ENCODE measurements around the gene STX12. TPM values are rescaled to one million over a fixed set of nuclear protein-coding genes. Genes with fewer than 3 reads are reported as not detected.
A peak's percentile ranks its signal among the peaks of the same experiment; 100 is the strongest.
"Not testable (repeated sequence)": the region's sequence is repeated elsewhere in the genome, so short reads cannot be mapped to it uniquely, and the experiment has no call there.

Gene STX12
- total and polyA plus RNA-seq, 2 experiments from 2014 or later, result 56.6 to 86.7 TPM

DNA sequence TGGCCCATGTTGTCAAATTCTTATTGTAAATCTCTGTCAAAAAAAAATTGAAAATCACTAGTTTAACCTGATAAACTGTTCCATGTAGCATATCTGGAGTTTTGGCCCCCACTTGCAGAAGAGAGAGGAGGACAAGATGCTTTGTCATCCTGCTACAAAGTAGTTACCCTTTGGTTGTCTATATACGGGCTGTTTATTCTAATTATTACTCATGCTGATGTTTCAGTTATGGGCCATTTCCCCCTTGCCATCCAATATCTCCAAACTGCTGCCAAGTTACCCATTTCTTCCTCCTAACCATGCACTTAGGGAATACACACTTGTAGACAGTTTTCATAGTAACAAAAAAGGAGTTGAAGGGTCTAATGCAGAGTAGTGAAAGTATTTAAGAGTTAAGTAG lies 22.6 kb downstream of the STX12 start:
- H3K4me2 ChIP-seq (ENCODE audit: unreplicated experiment), result no peak overlapping the region
- H3K27ac ChIP-seq, result no peak overlapping the region; the same call in 1 of the 2 replicates
- H3K9ac ChIP-seq, result no peak overlapping the region
- in situ Hi-C loops (cut with MboI), result no loop called here
- no peak for TF ChIP-seq EZH2 (IDR thresholded peaks at IDR 0.05; ENCODE audit: insufficient read depth, poor library complexity, severe bottlenecking)
- TF ChIP-seq EZH2phosphoT487 (IDR thresholded peaks at IDR 0.05; ENCODE audit: insufficient read depth, low read depth), result no peak
- H2AFZ ChIP-seq, result no peak overlapping the region
- no peaks in the 10 kb centered on the region for H3K27me3 ChIP-seq (replicated peaks; ENCODE audit: insufficient read depth)
- DNase-seq, result no peak
- H3K4me1 ChIP-seq (ENCODE audit: insufficient read depth), result no peaks in the 10 kb centered on the region; the same call in 1 of the 2 replicates
- H3K79me2 ChIP-seq (ENCODE audit: insufficient read depth), result peaks cover 81% of the 10 kb centered on the region
- peaks cover 56% of the 10 kb centered on the region for H3K36me3 ChIP-seq (ENCODE audit: low read depth)
- H4K20me1 ChIP-seq (ENCODE audit: insufficient read depth), result no peaks in the 10 kb centered on the region; the same call in 1 of the 2 replicates
- no peaks in the 10 kb centered on the region for H3K9me2 ChIP-seq (ENCODE audit: insufficient read depth)
- H3F3A ChIP-seq (ENCODE audit: insufficient read depth), result 0 out of 2 replicates have a peak, but pooled peaks cover 6% of the 10 kb centered on the region
- WGBS, 2 experiments (ENCODE audit: low coverage in 1 of 2, low lambda C conversion rate in 2 of 2, missing lambda C conversion rate in 2 of 2), result 15 to 20% methylated on average over 1 of the region's 1 CpG
- no peak overlapping the region for H3K4me3 ChIP-seq
- no peaks in the 10 kb centered on the region for H3K9me3 ChIP-seq (ENCODE audit: low read depth)

DNA sequence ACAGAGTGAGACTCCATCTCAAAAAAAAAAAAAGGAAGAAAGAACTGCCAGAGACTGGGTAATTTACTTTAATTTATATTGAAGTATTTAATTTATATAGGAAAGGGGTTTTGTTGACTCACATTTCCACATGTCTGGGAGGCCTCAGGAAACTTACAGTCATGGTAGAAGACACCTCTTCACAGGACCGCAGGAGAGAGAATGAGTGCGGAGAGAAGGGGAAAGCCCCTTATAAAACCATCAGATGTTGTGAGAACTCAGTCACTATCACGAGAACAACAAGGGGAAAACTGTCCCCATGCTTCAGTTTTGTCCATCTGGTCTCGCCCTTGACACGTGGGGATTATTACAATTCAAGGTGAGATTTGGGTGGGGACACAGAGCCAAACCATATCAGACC lies 31.8 kb downstream of the STX12 start:
- H4K20me1 ChIP-seq (ENCODE audit: insufficient read depth), result no peaks in the 10 kb centered on the region
- H3K4me2 ChIP-seq (ENCODE audit: unreplicated experiment), result no peak overlapping the region
- no peaks in the 10 kb centered on the region for H3K9me3 ChIP-seq (ENCODE audit: low read depth)
- no peak for DNase-seq
- no peak overlapping the region for H3K4me3 ChIP-seq
- peaks cover 52% of the 10 kb centered on the region for H3K36me3 ChIP-seq (ENCODE audit: low read depth)
- in situ Hi-C loops (cut with MboI), result no loop called here
- no peak overlapping the region for H3K27ac ChIP-seq
- WGBS, 2 experiments (ENCODE audit: low coverage in 1 of 2, low lambda C conversion rate in 2 of 2, missing lambda C conversion rate in 2 of 2), result 97% methylated on average over 5 of the region's 5 CpGs
- H3K9ac ChIP-seq, result no peak overlapping the region
- H2AFZ ChIP-seq, result no peak overlapping the region
- no peaks in the 10 kb centered on the region for H3K4me1 ChIP-seq (ENCODE audit: insufficient read depth)
- H3K9me2 ChIP-seq (ENCODE audit: insufficient read depth), result no peaks in the 10 kb centered on the region
- H3K79me2 ChIP-seq (ENCODE audit: insufficient read depth), result peaks cover 15% of the 10 kb centered on the region
- H3K27me3 ChIP-seq (replicated peaks; ENCODE audit: insufficient read depth), result no peaks in the 10 kb centered on the region
- TF ChIP-seq EZH2 (IDR thresholded peaks at IDR 0.05; ENCODE audit: insufficient read depth, poor library complexity, severe bottlenecking), result no peak
- no peak for TF ChIP-seq EZH2phosphoT487 (IDR thresholded peaks at IDR 0.05; ENCODE audit: insufficient read depth, low read depth)
- peaks cover 9% of the 10 kb centered on the region; the same call in 1 of the 2 replicates for H3F3A ChIP-seq (ENCODE audit: insufficient read depth)

DNA sequence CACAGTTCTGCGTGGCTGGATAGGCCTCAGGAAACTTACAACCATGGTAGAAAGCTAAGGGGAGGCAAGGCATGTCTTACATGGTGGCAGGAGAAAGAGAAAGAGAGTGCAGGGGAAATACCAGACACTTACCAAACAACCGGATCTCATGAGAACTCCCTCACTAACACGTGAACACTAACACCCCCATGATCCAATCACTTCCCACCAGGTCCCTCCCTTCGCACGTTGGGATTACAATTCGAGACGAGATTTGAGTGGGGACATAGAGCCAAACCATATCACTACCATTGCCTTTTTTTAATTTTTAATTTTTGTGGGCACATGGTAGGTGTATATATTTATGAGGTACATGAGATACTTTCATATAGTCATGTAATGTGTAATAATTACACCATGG lies 33.7 kb downstream of the STX12 start:
- H3F3A ChIP-seq (ENCODE audit: insufficient read depth), result peaks cover 9% of the 10 kb centered on the region; the same call in 1 of the 2 replicates
- no peak for DNase-seq
- H3K9me2 ChIP-seq (ENCODE audit: insufficient read depth), result no peaks in the 10 kb centered on the region
- H3K79me2 ChIP-seq (ENCODE audit: insufficient read depth), result peaks cover 4% of the 10 kb centered on the region; the same call in 1 of the 2 replicates
- WGBS, 2 experiments (ENCODE audit: low coverage in 1 of 2, low lambda C conversion rate in 2 of 2, missing lambda C conversion rate in 2 of 2), result 90 to 91% methylated on average over 7 of the region's 7 CpGs
- no peak for TF ChIP-seq EZH2 (IDR thresholded peaks at IDR 0.05; ENCODE audit: insufficient read depth, poor library complexity, severe bottlenecking)
- no peak for TF ChIP-seq EZH2phosphoT487 (IDR thresholded peaks at IDR 0.05; ENCODE audit: insufficient read depth, low read depth)
- H3K27ac ChIP-seq, result no peak overlapping the region
- no peak overlapping the region for H3K4me2 ChIP-seq (ENCODE audit: unreplicated experiment)
- H3K36me3 ChIP-seq (ENCODE audit: low read depth), result peaks cover 41% of the 10 kb centered on the region
- no peak overlapping the region for H3K9ac ChIP-seq
- in situ Hi-C loops (cut with MboI), result no loop called here
- no peaks in the 10 kb centered on the region for H3K4me1 ChIP-seq (ENCODE audit: insufficient read depth)
- H4K20me1 ChIP-seq (ENCODE audit: insufficient read depth), result no peaks in the 10 kb centered on the region
- no peaks in the 10 kb centered on the region for H3K9me3 ChIP-seq (ENCODE audit: low read depth)
- no peaks in the 10 kb centered on the region for H3K27me3 ChIP-seq (replicated peaks; ENCODE audit: insufficient read depth)
- no peak overlapping the region for H3K4me3 ChIP-seq
- H2AFZ ChIP-seq, result no peak overlapping the region

- peaks cover 4% of the 10 kb centered on the region; the same call in 1 of the 2 replicates for H3K79me2 ChIP-seq (ENCODE audit: insufficient read depth)
- peaks cover 9% of the 10 kb centered on the region; the same call in 1 of the 2 replicates for H3F3A ChIP-seq (ENCODE audit: insufficient read depth)
- no peak overlapping the region for H3K4me2 ChIP-seq (ENCODE audit: unreplicated experiment)
- no peak overlapping the region for H3K4me3 ChIP-seq
- no peak overlapping the region for H3K27ac ChIP-seq
- H3K27me3 ChIP-seq (replicated peaks; ENCODE audit: insufficient read depth), result no peaks in the 10 kb centered on the region
- no peak overlapping the region for H2AFZ ChIP-seq
- peak; percentile 30 for DNase-seq
- in situ Hi-C loops (cut with MboI), result no loop called here
- no peaks in the 10 kb centered on the region for H3K9me2 ChIP-seq (ENCODE audit: insufficient read depth)
- H3K9ac ChIP-seq, result no peak overlapping the region
- no peaks in the 10 kb centered on the region for H3K4me1 ChIP-seq (ENCODE audit: insufficient read depth)
- H3K36me3 ChIP-seq (ENCODE audit: low read depth), result peaks cover 39% of the 10 kb centered on the region
- WGBS, 2 experiments (ENCODE audit: low coverage in 1 of 2, low lambda C conversion rate in 2 of 2, missing lambda C conversion rate in 2 of 2), result 27 to 36% methylated on average over 2 of the region's 2 CpGs
- H4K20me1 ChIP-seq (ENCODE audit: insufficient read depth), result no peaks in the 10 kb centered on the region
- H3K9me3 ChIP-seq (ENCODE audit: low read depth), result no peaks in the 10 kb centered on the region
- TF ChIP-seq EZH2 (IDR thresholded peaks at IDR 0.05; ENCODE audit: insufficient read depth, poor library complexity, severe bottlenecking) (no peak), EZH2phosphoT487 (IDR thresholded peaks at IDR 0.05; ENCODE audit: insufficient read depth, low read depth) (no peak)
These were observed 34.4 kb downstream of the STX12 start for GRCh38 chr1:27807385-27807784.

GRCh38 chr1:27808131-27808530 lies 35.1 kb downstream of the STX12 start:
- H3F3A ChIP-seq (ENCODE audit: insufficient read depth); H2AFZ ChIP-seq; H3K79me2 ChIP-seq (ENCODE audit: insufficient read depth); H3K9ac ChIP-seq; DNase-seq; H3K9me3 ChIP-seq (ENCODE audit: low read depth); H3K27me3 ChIP-seq (replicated peaks; ENCODE audit: insufficient read depth); H3K9me2 ChIP-seq (ENCODE audit: insufficient read depth); H3K4me3 ChIP-seq; H3K27ac ChIP-seq; H4K20me1 ChIP-seq (ENCODE audit: insufficient read depth); H3K4me1 ChIP-seq (ENCODE audit: insufficient read depth); H3K4me2 ChIP-seq (ENCODE audit: unreplicated experiment); in situ Hi-C loops (cut with MboI): not testable (repeated sequence)
- H3K36me3 ChIP-seq (ENCODE audit: low read depth), result peaks cover 36% of the 10 kb centered on the region
- WGBS, 2 experiments (ENCODE audit: low coverage in 1 of 2, low lambda C conversion rate in 2 of 2, missing lambda C conversion rate in 2 of 2), result 95 to 98% methylated on average over 3 of the region's 3 CpGs
